Kidney epithelial cell (primary cell): Measurements from ENCODE around the gene STX3. TPM values are rescaled to one million over a fixed set of nuclear protein-coding genes. Genes with fewer than 3 reads are reported as not detected.
"Not testable (repeated sequence)": the region's sequence is repeated elsewhere in the genome, so short reads cannot be mapped to it uniquely, and the experiment has no call there.

Source experiments
- DNase-seq: peaks from one replicate; pipeline ENCODE4 v3.0.0-alpha.2; 2010; ENCODE audit warnings: low read depth
- H3K27me3 ChIP-seq: 2 replicates; pipeline ENCODE4 v1.6.0; 2011; ENCODE audit warnings: low read length; ENCODE audit not compliant: control insufficient read depth, insufficient read depth
- H3K36me3 ChIP-seq: 2 replicates; pipeline ENCODE4 v1.5.1; 2011; ENCODE audit warnings: low read length; ENCODE audit not compliant: control insufficient read depth, insufficient read depth
- H3K4me3 ChIP-seq: 2 replicates; pipeline ENCODE4 v1.5.1; 2011; ENCODE audit warnings: low read depth, mild to moderate bottlenecking, control low read depth, low read length
- CTCF ChIP-seq: IDR thresholded peaks from 2 replicates; pipeline ENCODE4 v1.5.1; 2011; ENCODE audit warnings: mild to moderate bottlenecking, moderate library complexity, low read length, control low read depth, inconsistent platforms; ENCODE audit not compliant: insufficient read depth, poor library complexity, severe bottlenecking
- total RNA-seq: library from RNA; depleted of rRNA; stranded (reverse); fragments of >200 nt; gene quantifications from 2 replicates; pipeline ENCODE4 v1.2.3, GENCODE V29; 2015

The STX3 gene
- total RNA-seq, 1 donor from 2014 or later = 73.5 TPM

- H3K27me3 ChIP-seq = no peaks in the 10 kb centered on the region
- H3K4me3 ChIP-seq = no peak overlapping the region
- TF ChIP-seq CTCF = no peak
- no peak for DNase-seq
- no peaks in the 10 kb centered on the region for H3K36me3 ChIP-seq
Measured at GRCh38 chr11:59812220-59812619, 57.0 kb downstream of the STX3 start.

GRCh38 chr11:59813364-59813763 lies 58.2 kb downstream of the STX3 start:
- DNase-seq = no peak
- Histone ChIP-seq H3K4me3 (no peak overlapping the region), H3K36me3 (no peaks in the 10 kb centered on the region), H3K27me3 (no peaks in the 10 kb centered on the region)
- TF ChIP-seq CTCF = no peak

- H3K4me3 ChIP-seq = no peak overlapping the region
- H3K27me3 ChIP-seq = no peaks in the 10 kb centered on the region
- no peaks in the 10 kb centered on the region for H3K36me3 ChIP-seq
- DNase-seq = no peak
- TF ChIP-seq CTCF = no peak
Measured at GRCh38 chr11:59814021-59814420, 58.8 kb downstream of the STX3 start.

- H3K27me3 ChIP-seq = no peaks in the 10 kb centered on the region
- H3K4me3 ChIP-seq = no peak overlapping the region
- no peak for DNase-seq
- no peaks in the 10 kb centered on the region for H3K36me3 ChIP-seq
- no peak for TF ChIP-seq CTCF
Measured at GRCh38 chr11:59815754-59816153, 60.6 kb downstream of the STX3 start.

- H3K4me3 ChIP-seq, H3K36me3 ChIP-seq, H3K27me3 ChIP-seq, DNase-seq: not testable (repeated sequence)
Measured at GRCh38 chr11:59816434-59816833, 61.3 kb downstream of the STX3 start.

GRCh38 chr11:59818572-59818971 lies 63.4 kb downstream of the STX3 start:
- DNase-seq = no peak
- H3K36me3 ChIP-seq = no peaks in the 10 kb centered on the region
- H3K27me3 ChIP-seq = no peaks in the 10 kb centered on the region
- no peak for TF ChIP-seq CTCF
- no peak overlapping the region for H3K4me3 ChIP-seq
